ENCODE data around the gene COG3.

DNA sequence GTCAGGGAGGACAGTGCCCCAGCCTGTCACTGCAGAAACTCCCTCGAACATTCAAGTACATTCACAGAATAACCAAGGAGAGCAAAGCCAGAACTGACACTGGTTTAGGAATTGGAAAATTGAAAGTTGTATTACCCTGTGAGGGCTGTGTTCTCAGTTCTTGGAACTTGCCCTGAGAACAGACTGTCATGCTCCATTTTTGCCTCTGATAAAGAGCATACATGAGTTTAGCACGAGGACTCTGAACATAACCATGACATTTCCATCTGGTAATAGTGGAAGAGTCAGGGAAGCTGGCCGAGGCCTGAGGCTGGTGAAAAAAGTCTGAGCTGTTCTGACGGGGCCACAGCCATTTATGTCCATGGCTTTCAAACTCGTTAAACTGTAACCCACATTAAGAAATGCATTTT, 31.4 kb upstream of the COG3 start:
- TF ChIP-seq, protein P1, sequence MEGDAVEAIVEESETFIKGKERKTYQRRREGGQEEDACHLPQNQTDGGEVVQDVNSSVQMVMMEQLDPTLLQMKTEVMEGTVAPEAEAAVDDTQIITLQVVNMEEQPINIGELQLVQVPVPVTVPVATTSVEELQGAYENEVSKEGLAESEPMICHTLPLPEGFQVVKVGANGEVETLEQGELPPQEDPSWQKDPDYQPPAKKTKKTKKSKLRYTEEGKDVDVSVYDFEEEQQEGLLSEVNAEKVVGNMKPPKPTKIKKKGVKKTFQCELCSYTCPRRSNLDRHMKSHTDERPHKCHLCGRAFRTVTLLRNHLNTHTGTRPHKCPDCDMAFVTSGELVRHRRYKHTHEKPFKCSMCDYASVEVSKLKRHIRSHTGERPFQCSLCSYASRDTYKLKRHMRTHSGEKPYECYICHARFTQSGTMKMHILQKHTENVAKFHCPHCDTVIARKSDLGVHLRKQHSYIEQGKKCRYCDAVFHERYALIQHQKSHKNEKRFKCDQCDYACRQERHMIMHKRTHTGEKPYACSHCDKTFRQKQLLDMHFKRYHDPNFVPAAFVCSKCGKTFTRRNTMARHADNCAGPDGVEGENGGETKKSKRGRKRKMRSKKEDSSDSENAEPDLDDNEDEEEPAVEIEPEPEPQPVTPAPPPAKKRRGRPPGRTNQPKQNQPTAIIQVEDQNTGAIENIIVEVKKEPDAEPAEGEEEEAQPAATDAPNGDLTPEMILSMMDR (IDR thresholded peaks at IDR 0.05) = no peak
- TF ChIP-seq POLR2A (IDR thresholded peaks at IDR 0.05) = no peak

Measured in heart left ventricle (tissue), 13 donors.